ENCODE measurements around the gene PCDHB14.

DNA sequence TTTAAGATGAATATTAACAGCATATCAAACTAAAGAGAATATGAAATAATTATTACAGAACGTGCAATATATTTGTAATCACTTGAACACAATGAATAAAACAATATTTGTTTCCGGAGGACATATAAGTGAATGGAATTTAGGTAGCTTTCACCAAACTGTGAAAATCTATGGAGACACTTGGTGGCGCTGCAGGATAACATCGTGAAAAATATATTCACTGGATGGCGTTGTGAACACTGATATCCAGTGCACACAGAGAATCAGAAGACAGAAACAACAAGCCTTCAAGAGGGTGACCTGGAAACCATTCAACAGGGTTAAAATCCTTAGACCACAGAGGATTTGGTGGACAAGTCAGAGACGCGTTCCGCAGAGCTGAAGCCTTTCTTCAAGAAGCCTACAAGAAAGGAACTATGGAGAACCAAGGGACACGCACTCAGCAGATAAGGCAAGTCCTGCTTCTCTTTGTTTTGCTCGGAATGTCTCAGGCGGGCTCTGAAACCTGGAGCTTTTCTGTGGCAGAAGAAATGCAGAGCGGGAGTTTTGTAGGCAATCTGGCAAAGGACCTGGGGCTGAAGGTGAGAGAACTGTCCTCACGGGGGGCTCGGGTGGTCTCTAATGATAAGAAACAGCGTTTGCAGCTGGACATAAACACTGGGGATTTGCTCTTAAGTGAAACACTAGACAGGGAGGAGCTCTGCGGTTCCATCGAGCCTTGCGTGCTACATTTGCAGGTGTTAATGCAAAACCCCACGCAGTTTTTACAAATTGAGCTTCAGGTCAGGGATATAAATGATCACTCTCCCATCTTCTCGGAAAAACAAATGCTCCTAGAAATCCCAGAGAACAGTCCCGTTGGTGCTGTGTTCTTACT lies 23.5 kb upstream of the PCDHB14 start, which contains the start of gene PCDHB11:
- TF ChIP-seq POLR2A (IDR thresholded peaks at IDR 0.05), result peak in 2 of 3 donors; percentile 17 to 32
- TF ChIP-seq, protein P1, sequence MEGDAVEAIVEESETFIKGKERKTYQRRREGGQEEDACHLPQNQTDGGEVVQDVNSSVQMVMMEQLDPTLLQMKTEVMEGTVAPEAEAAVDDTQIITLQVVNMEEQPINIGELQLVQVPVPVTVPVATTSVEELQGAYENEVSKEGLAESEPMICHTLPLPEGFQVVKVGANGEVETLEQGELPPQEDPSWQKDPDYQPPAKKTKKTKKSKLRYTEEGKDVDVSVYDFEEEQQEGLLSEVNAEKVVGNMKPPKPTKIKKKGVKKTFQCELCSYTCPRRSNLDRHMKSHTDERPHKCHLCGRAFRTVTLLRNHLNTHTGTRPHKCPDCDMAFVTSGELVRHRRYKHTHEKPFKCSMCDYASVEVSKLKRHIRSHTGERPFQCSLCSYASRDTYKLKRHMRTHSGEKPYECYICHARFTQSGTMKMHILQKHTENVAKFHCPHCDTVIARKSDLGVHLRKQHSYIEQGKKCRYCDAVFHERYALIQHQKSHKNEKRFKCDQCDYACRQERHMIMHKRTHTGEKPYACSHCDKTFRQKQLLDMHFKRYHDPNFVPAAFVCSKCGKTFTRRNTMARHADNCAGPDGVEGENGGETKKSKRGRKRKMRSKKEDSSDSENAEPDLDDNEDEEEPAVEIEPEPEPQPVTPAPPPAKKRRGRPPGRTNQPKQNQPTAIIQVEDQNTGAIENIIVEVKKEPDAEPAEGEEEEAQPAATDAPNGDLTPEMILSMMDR (IDR thresholded peaks at IDR 0.05), result peak in 5 of 7 experiments; percentile 35 to 54 (median 50)
